Stimulated activated CD4-positive, alpha-beta T cell treated with anti-CD3 and anti-CD28 coated beads, TNF-alpha, amount 100 ng/mL, for 1 hour (primary cell): ENCODE results near the gene ADCY5.

Source experiments
- DNase-seq, 3 donors: peaks; one replicate each; pipeline ENCODE4 v3.0.0-alpha.2; 2020; ENCODE audit warnings: low read depth in 3 of 3, low spot score in 1 of 3

ADCY5 gene

DNA sequence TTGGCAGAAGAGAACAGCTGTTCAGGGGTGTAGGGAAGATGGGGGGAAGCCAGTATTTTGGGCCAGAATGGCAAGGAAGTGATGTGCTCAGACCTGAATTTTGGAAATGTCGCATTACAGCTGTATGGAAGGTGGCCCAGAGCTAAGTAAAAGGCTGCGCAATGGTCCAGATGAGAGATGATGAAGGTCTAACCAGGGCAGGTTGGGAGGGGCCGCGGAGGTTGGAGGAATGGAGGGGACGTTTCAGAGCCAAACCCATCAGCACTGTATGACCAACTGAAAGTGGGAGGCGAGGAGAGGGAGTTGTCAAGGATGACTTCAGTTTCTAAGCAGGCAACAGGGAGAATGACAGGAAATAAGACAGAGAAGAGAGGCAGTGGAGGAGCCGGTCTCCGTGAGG is 60.8 kb downstream of the ADCY5 start:
- DNase-seq: no peak

DNA sequence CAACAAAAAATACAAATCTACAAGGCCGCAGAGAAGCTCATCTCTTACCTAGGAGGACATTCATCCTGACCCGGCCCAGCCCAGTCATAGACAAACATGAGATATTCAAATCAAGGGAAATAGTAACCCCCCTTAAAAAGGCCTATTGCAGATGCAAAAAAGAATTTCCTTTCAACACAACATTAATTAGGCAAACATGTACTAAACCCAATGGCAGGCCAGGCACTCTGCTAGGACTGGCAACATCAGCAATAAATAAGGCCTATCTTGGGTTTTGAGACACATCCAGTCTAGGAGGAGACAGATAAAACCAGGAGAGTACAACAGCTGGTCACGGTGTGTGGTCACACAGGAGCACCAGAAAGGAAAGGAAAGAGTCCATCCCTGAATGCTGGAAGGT is 61.4 kb downstream of the ADCY5 start:
- no peak for DNase-seq

DNA sequence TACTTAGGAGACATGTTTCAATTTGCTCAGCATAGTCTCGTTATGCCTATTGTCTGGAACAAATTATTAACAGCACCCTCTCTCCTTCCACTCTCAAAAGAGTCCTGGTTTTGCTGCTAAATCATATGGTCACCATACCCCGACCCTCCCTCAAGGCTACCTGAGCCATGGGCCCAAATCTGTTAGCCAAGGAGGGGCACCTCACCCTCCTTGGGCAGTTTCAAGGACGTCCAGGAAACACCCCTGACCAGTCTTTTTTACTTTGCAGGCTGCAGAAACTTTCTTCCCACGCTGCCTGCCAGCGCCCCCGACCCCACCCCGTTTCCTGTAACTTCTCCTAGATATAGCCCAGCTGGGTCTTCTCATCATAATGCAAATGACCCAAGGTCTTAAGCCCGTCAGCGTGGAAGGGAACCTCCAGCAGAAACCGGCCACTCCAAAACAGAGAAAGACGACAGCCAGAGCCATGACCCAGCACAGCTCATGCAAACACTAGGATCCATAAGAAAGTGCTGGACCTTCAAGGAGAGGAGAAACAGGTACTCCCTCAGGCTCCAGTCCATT is 62.3 kb downstream of the ADCY5 start:
- DNase-seq: no peak

DNA sequence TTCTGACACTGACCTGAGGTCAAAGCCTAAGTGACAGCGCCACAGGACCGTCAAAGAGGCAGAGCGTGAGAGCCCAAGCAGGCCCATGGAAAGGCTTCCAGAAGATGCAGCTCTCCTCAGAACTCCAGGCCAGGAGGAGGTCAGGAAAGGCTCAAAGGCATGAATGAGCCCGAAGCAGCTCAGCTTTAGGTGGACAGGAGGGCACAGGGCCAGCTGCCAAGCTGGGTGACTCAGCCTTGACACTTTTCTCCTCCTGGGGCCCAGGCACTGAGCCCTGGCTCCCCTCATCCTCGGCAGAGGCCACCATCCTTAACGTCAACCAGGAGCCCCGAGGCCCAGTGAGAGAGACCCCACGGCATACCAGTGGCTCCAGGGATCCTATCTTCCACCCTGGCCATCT is 62.9 kb downstream of the ADCY5 start:
- no peak for DNase-seq

DNA sequence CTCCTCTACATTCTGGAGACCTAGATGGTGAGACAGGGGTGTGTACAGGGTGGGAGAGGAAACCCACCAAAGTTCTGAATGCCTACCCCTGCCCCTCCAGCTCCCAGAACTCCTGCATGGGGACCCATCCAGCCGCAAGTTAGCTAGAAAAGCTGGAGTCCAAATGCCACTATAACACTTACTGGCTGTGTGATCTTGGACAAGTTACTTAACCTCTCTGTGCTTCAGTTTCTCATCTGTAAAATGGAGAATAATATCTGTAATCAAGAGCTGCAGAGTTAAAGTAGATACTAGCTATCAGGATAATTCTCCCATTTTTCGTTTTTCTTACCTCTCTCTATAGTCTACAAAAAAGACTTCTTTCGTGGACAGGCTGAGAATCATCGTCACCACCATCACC is 63.4 kb downstream of the ADCY5 start:
- no peak for DNase-seq

DNA sequence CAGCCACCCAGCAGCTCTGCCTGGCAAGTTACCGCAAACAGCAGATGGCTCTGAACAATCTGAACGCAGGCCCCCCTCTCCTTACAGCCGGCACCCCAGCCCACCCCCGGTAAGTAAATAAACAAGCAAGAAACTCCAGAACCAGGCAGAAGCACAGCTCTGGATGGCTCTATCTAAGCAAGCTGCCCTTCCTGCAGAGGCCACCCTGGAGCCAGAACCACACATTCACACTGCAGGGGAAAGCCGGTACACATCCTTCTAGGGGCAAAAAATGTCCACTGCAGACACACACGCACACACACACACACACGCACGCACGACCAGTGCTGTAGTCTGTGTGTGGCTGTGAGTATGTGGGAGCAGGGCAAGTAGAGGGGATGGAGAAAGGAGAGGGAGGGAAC is 63.9 kb downstream of the ADCY5 start:
- no peak for DNase-seq

DNA sequence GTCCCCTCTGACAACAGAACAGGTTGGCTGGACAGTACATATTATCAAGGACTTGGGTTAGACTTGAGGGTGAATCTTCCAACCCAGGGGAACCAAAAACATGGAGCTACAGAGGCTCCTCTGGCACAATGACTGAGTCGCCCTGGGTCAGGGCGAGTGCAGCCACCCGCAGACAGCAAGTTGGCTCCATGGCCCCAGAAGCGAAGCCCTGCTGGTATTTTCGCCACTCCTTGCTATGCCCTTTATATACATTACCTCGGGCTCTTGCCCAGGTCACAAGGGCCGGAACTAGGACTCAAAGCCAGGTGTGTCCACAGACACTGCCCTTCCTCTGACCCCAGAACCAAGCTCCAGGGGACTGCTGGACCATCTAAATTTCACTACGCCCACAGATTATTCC is 64.6 kb downstream of the ADCY5 start:
- no peak for DNase-seq

DNA sequence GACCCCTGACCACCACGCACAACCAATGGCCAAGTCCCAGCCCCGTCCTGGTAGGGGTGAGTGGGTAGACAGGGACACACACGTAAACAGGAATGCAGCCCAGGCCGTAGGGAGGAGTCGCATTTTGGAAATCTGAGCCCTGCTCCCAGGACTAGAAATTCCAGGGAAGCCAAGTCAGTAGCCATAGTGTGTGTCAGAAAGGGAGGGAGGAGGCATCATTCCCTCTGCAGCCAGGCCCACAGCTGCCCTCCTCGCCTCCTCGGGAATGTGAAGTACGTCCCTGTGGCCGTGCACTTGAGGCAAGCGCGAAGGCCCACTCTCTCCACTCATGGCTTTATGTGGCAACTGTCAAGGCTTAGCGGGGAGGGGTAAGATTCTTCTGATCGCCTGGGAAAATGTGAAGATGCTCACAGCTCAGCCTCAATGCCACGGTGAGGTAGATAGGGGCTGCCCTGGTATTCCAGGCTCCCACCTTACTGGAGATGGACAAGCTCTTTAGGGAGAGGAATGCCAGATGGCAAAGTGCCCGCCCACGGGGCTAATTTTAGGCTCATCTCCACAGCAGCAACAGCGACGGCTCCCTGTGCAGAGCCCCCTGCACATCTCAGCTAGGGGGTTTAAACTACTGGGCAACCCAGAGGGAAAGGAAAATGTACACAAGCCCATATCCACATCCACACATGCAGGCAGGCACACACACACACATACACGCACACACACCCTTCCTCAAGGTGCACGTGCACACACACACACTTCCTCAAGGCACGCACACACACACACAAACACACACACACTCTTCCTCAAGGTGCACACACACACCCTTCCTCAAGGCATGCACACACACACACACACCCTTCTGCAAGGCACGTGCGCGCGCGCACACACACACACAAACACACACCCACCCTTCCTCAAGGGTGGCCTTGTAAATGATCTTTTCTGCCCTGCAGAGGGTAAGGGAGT is 65.5 kb downstream of the ADCY5 start:
- no peak for DNase-seq

DNA sequence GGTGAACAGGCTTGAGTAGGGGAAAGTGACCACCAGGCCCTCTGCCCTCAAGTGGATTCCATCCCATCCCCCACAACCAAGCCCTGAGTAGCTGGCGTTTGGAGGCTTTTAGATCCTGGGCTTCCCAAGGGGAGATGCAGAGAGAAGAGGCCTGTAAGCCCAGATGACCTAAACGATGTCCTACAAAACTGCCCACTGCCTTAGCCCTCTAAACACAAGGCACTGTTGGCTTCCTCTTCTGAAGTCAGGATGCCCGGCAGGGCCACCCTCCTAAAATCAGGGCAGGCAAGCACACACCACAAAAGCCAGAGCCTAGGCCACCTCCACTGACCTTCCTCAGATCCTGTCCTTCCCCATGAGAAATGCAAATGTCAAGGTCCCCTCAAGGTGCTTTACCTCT is 68.6 kb downstream of the ADCY5 start:
- DNase-seq: no peak

DNA sequence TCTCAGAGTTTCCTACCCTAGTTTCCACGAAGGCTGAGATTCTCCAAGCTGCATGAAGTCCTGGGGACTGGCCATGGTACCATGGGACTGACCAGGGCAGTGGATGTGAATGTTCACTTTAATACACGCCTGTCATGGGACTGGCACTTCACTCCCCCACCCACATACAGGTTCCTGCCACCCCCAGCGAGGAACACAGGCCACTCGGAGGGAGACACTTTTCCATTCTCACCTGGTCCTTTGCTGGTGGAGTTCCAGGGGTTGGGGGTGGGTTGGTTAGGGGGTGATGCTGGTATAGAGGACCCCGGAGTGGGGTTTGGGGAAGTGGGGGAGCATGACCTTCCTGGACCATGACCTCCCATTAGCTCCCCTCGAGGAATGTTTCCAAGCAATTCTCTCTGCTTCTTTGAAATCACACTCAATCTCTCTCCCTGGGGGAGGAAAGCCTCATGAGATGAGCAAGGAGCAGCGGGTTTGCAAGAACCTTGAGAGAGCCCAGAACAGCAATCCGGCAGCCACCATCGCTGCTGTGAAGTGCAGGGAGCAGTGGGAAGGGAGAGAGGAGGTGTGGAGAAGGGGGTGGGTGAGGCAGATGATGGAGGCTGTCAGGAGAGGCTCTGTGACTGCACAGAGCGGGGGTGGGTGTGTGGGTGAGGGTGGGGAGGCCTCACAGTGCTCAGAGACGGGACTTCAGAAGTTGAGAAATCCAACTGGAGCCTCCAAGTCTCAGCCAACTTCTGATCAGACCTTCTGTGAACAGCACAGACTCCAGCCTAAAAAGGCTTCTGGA is 69.7 kb downstream of the ADCY5 start:
- DNase-seq: no peak

DNA sequence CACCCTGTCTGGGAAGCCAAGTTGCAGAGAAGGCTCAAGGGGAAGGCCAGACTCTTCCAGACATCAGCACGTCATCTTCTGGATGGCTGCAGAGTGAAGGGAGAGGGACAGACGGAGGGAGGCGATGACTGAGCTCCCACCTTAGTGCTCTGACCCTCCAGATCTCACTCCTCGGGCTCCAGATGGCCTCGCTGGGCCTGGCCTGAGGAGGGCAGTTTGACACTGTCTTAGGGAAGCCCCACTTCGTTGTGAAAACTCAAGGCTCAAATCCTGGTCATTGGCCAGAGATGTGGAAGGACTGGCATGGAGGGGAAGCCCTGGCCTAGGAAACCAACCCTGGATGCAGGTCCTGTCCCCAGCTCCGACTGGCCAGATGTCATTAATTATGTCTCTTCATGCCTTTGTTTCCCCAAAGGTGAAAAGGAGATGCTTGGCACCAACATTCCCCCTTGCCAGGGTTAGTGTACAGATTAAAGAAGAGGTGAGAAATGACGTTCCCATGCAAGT is 70.4 kb downstream of the ADCY5 start:
- DNase-seq: no peak

DNA sequence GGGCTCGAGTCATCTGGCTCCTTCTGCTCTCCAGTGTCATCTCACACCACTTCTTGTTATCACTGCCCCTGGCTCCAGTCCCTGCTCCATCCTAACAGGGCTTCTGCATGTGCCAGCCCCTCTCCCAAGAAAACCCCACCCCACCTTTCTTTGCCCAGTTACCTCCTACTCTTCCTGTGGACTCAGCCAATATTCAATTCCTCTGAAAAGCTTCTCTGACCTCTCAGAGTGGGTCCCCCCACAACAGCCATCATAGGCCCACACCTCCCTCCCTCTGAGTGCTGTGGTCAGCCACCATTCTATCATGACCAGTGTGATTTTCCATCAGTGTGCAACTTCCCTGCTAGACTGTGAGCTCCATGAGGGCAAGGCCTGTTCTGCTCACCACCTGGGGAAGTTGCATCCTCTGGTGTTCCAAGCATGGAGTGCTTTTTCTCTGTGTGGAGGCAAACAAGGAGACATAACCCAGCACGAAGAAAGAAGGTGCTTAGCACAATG is 71.6 kb downstream of the ADCY5 start:
- no peak for DNase-seq

DNA sequence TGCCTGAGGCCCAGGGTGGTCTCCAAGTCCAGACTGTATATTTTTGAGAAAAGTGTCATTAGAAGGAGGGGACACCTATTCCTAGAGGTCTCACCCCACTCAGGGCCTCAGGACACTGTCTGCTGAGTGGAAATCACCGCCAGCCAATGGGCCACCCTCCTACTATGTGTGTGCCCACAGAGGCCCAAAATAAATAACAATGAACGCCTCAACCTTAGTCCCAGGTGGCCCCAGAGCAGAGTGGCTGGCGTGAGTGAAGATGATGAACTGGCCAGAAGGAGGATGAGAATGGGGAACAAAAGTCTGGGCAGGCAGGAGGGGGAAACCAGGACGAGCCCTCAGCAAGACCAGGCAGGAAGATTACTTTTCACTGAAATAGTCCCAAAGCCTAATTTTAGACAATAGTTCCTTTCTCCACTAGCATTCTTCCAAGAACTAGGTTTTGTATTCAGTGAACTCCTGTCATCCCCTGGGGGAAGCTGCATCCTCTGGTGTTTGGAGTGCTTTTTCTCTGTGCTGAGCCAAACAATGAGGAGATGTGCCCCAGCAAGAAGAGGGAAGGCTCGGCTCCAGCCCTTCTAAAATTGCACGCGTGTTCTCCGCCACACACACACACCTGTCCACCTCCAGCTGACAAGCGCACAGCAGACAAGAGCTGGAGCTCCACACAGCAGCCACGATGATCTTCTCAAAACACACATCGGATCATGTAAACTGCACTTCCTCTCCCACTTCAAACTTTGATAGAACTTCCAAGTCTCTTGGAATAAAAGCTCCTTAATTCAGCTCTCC is 72.2 kb downstream of the ADCY5 start:
- DNase-seq: no peak

DNA sequence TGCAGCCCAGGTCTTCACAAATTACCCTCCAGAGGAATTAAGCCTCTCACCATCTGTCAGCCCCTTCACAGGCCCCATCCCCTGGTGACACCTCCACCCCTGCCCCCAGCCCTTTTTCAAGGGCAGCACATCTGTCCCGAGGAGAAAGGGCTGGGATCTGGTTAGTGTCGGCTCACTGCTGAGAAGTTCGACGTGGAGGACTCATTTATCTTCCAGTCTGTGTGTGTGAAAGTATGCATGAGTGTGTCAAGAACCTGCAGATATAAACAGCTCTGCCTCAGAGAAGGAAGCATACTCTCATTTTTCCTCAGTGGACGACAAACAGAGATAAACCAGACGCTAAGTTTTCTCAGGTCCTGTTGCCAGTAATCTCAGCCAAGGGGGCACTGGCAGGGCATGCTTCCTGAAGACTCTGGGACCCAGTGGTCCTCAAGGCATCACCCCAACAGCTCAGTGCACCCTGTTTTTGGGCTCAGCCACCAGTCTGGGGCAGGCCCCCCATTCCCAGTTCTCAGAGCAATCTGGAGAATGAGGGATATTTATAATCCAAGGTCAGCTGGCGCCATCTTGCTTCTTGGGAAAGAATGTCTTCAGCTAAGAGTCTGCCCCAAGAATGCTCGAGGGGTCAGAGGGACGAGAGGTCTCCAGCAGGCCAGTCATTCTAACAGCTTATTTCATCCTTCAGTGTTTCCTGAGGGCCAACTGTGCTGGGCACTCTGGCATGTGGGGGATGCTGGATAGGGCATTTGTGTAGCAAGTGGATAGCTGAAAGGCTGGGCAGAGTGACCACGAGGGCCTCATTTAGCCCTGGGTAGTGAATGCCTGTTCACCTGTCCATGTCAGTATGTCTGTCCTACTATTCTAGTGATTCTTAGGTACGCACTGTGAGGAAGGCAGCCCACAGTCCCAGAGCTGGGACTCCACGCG is 73.6 kb downstream of the ADCY5 start:
- DNase-seq: no peak

DNA sequence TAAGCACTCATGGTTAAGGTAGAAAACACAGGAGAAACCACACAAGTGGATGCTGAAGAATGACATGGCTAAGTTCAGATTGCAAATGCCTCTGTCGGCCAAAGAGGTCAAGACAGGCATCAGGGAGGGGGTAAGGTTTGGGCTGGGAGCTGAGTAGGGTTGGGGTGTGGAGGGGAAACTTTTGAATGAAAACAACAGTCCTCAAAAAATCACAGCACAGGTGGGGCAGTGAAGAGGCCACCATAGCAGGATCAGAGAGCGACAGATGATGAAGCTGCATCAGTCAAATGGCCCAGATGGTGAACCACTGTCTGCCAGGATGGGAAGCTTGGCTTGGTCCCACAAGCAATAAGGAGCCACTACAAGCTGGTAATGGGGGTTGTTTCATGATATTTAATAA is 74.9 kb downstream of the ADCY5 start:
- no peak for DNase-seq

DNA sequence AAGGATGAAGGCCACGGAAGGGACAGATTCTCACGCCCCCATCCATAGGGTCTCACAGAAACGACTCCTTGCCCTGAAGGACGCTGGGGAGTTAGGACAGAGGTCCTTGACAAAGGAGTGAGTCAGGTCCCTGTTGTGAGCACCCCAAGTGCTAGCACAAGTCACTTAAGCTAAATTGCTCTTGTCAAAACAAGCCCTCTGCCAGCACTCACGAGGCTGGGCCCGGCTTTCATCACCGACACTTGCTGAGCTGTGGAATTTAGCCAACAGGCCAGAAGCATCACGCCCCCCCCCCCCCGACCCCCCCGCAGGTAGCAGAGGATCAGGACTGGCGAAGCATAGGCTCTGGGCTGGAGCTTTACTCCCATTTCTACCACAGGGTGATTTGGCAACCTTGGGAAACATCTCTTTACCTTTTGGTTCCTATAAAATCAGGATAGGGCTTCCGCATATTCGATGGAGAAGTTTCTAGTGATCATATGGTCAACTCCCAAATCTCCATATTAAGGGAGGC is 75.4 kb downstream of the ADCY5 start:
- DNase-seq: no peak

DNA sequence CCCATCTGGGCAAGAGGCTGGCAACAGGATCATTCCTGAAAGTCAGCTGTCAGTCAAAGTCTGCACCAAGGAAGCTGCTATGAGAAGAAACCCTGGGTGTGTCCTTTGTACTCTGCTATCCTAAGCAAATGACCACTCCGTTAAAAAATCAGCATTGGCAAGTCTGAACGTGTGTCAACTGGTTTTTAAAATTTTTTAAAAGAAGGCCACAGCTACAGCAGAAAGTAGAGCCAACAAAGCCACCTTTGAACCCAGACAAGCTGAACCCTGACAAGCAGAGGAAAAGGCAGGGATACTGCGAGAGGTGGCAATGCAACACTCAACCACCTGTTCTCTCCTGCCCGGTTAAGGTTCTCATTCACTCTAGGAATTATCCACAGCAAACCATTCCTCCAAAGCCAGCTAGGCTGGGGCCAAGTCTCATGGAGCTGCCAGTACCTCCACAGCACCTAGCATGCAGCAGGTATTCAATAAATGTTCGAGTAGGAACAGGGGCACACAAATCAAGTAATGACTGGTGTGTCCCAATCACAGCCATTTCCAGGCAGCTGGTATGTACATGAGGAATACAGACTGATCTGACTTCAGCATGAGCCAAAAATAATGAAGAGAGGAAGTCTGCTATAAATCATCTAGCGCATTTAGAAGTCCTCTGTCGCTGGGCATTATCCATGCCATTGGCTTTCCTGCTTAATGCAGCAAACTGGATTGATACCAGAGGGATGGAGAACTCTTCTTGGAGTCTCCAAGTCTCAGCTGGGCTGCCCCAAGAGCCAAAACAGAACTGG is 76.0 kb downstream of the ADCY5 start:
- DNase-seq: no peak

DNA sequence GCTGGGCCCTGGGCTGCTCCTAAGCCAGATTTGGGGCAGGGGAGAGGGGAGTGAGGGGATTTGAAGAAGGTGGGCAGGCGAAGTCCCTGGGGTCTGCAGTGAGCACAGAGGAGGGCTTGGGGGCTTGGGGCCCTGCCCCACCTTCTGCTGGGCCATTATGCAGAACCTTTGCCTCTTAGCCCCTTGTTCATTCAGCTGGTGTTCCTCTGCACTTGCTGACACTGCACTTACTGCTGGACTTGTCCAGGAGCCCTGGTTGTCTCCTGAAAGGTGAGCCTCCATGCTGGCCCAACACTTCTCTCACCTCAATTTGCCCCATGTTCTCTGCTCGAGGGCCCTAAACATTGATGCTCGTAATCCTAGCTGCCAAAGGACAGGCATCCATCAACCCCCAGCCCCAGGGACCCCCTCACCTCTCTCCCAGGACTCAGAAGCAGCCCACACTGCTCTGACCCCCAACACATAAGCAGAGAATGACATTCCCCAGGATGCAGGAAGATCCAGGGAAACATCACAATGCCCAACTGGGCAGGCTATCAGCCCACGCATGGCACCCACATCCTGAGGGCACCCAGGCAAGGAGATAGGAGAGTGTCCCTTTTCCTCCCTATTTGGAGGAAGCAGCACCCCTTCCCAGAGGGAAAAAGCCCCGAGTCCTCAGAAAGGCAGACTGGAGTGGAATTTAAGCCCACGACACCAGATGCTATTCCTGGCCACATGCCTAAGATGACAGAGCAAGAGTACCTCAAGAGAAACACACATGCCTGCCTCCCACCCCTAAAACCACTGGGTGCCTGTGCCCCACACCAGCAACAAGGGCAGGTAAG is 76.8 kb downstream of the ADCY5 start:
- no peak for DNase-seq
